ENCODE results near the gene MSH5.

DNA sequence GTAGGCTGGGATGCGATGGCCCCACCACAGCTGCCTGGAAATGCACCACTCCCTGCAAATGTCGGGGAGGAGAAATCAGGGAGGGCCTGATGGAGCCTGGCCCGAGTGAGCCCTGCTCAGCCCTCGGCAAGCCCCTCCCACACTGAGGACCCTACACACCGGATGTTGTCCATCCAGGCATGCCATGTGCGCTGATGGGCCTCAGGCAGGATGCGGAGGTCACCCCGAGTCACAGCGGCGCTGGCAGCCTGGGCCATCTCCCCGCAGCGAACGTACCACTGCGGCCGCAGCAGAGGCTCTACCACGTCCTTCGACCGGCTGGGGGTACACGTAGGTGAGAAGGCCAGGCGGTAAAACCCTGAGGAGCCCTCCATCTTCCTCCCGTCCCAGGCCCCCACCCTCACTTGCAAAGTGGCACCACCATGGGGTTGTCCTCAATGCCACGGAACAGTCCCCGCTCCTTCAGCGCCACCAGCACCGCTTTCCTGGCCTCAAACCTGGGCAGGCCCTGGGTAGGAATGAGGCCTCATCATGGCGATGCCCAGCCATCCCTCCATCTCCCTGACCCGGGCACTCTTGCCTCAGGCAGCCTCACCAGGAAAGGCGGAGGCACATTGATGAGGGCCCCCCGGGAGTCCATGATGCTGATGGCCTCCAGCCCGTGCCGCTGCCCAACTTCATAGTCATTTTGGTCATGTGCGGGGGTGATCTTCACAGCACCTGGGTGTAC is 42.5 kb downstream of the MSH5 start:
- TF ChIP-seq, protein P1, sequence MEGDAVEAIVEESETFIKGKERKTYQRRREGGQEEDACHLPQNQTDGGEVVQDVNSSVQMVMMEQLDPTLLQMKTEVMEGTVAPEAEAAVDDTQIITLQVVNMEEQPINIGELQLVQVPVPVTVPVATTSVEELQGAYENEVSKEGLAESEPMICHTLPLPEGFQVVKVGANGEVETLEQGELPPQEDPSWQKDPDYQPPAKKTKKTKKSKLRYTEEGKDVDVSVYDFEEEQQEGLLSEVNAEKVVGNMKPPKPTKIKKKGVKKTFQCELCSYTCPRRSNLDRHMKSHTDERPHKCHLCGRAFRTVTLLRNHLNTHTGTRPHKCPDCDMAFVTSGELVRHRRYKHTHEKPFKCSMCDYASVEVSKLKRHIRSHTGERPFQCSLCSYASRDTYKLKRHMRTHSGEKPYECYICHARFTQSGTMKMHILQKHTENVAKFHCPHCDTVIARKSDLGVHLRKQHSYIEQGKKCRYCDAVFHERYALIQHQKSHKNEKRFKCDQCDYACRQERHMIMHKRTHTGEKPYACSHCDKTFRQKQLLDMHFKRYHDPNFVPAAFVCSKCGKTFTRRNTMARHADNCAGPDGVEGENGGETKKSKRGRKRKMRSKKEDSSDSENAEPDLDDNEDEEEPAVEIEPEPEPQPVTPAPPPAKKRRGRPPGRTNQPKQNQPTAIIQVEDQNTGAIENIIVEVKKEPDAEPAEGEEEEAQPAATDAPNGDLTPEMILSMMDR (IDR thresholded peaks at IDR 0.05) = no peak
- no peak; the same call in 1 of the 2 replicates for TF ChIP-seq POLR2AphosphoS5 (IDR thresholded peaks at IDR 0.05; ENCODE audit: low read depth, low read length)

Data from Panc1 (cell line).